Activated naive CD8-positive, alpha-beta T cell (primary cell): ENCODE measurements around the gene WNT3A.

Experiments used
- H3K27ac Mint-ChIP-seq: one replicate; pipeline ENCODE4 v1.8.0; 2021; ENCODE audit warnings: mixed read lengths
- H3K27me3 Mint-ChIP-seq: one replicate; pipeline ENCODE4 v1.8.0; 2021; ENCODE audit warnings: mixed read lengths
- H3K36me3 Mint-ChIP-seq: one replicate; pipeline ENCODE4 v1.8.0; 2021; ENCODE audit warnings: mixed read lengths
- H3K4me1 Mint-ChIP-seq: one replicate; pipeline ENCODE4 v1.8.0; 2021; ENCODE audit warnings: low read depth, mixed read lengths
- H3K4me3 Mint-ChIP-seq: one replicate; pipeline ENCODE4 v1.8.0; 2021; ENCODE audit warnings: mild to moderate bottlenecking, mixed read lengths
- H3K9me3 Mint-ChIP-seq: one replicate; pipeline ENCODE4 v1.8.0; 2021; ENCODE audit warnings: low read depth, mixed read lengths

The WNT3A gene

GRCh38 chr1:228105996-228106799 lies 99.4 kb downstream of the WNT3A start:
- Mint-ChIP-seq H3K4me3 (peak overlapping the region; percentile 47), H3K27me3 (no peaks in the 10 kb centered on the region), H3K4me1 (peaks cover 38% of the 10 kb centered on the region), H3K36me3 (no peaks in the 10 kb centered on the region), H3K27ac (no peak overlapping the region), H3K9me3 (no peaks in the 10 kb centered on the region)

- no peaks in the 10 kb centered on the region for H3K36me3 Mint-ChIP-seq
- no peak overlapping the region for H3K27ac Mint-ChIP-seq
- no peaks in the 10 kb centered on the region for H3K9me3 Mint-ChIP-seq
- H3K27me3 Mint-ChIP-seq, result no peaks in the 10 kb centered on the region
- H3K4me1 Mint-ChIP-seq, result peaks cover 33% of the 10 kb centered on the region
- H3K4me3 Mint-ChIP-seq, result peak overlapping the region; percentile 47
Observed at GRCh38 chr1:228106800-228107054, 99.9 kb downstream of the WNT3A start.

- H3K36me3 Mint-ChIP-seq, result no peaks in the 10 kb centered on the region
- no peaks in the 10 kb centered on the region for H3K9me3 Mint-ChIP-seq
- H3K27me3 Mint-ChIP-seq, result no peaks in the 10 kb centered on the region
- peaks cover 33% of the 10 kb centered on the region for H3K4me1 Mint-ChIP-seq
- no peak overlapping the region for H3K27ac Mint-ChIP-seq
- H3K4me3 Mint-ChIP-seq, result peak overlapping the region; percentile 92
Observed at GRCh38 chr1:228107636-228108035, 100.8 kb downstream of the WNT3A start.

GRCh38 chr1:228108055-228108690 lies 101.4 kb downstream of the WNT3A start:
- Mint-ChIP-seq H3K9me3 (no peaks in the 10 kb centered on the region), H3K4me3 (peak overlapping the region; percentile 92), H3K4me1 (peaks cover 32% of the 10 kb centered on the region), H3K27me3 (no peaks in the 10 kb centered on the region), H3K36me3 (no peaks in the 10 kb centered on the region), H3K27ac (peak overlapping the region; percentile 87)

- H3K27me3 Mint-ChIP-seq, result no peaks in the 10 kb centered on the region
Observed at GRCh38 chr1:228108742-228109072, 101.9 kb downstream of the WNT3A start.

GRCh38 chr1:228109073-228109961 lies 102.5 kb downstream of the WNT3A start, which contains the start of gene MRPL55:
TSS of gene MRPL55 (minus strand) at chr1:228109299. CDS start at chr1:228108260, 1,039 bp downstream.
- H3K4me3 Mint-ChIP-seq, result peak within 1 kb of the TSS; percentile 92
- H3K27ac Mint-ChIP-seq, result peak within 1 kb of the TSS; percentile 87
- no peaks in the 10 kb centered on the region for H3K9me3 Mint-ChIP-seq
- no peaks in the 10 kb centered on the region for H3K36me3 Mint-ChIP-seq
- no peaks in the 10 kb centered on the region for H3K27me3 Mint-ChIP-seq
- peaks cover 28% of the 10 kb centered on the region for H3K4me1 Mint-ChIP-seq

More at GRCh38 chr1:228108742-228109072, 101.9 kb downstream of the WNT3A start:
- Mint-ChIP-seq H3K9me3 (no peaks in the 10 kb centered on the region), H3K4me1 (peaks cover 29% of the 10 kb centered on the region), H3K4me3 (peak overlapping the region; percentile 92), H3K27ac (peak overlapping the region; percentile 87), H3K36me3 (no peaks in the 10 kb centered on the region)

- H3K27ac Mint-ChIP-seq, result peak overlapping the region; percentile 54
- no peaks in the 10 kb centered on the region for H3K27me3 Mint-ChIP-seq
- no peaks in the 10 kb centered on the region for H3K9me3 Mint-ChIP-seq
- H3K4me1 Mint-ChIP-seq, result peaks cover 25% of the 10 kb centered on the region
- peak overlapping the region; percentile 92 for H3K4me3 Mint-ChIP-seq
- H3K36me3 Mint-ChIP-seq, result no peaks in the 10 kb centered on the region
Observed at GRCh38 chr1:228109962-228110488, 103.2 kb downstream of the WNT3A start.

GRCh38 chr1:228110556-228110955 lies 103.8 kb downstream of the WNT3A start:
- no peaks in the 10 kb centered on the region for H3K9me3 Mint-ChIP-seq
- peaks cover 25% of the 10 kb centered on the region for H3K4me1 Mint-ChIP-seq
- H3K27ac Mint-ChIP-seq, result no peak overlapping the region
- peak overlapping the region; percentile 46 for H3K4me3 Mint-ChIP-seq
- H3K27me3 Mint-ChIP-seq, result no peaks in the 10 kb centered on the region
- no peaks in the 10 kb centered on the region for H3K36me3 Mint-ChIP-seq
